ENCODE measurements around the gene PCDHGA2.
A peak's percentile ranks its signal among the peaks of the same experiment; 100 is the strongest.
"Not testable (repeated sequence)": the region's sequence is repeated elsewhere in the genome, so short reads cannot be mapped to it uniquely, and the experiment has no call there.

PCDHGA2 gene

DNA sequence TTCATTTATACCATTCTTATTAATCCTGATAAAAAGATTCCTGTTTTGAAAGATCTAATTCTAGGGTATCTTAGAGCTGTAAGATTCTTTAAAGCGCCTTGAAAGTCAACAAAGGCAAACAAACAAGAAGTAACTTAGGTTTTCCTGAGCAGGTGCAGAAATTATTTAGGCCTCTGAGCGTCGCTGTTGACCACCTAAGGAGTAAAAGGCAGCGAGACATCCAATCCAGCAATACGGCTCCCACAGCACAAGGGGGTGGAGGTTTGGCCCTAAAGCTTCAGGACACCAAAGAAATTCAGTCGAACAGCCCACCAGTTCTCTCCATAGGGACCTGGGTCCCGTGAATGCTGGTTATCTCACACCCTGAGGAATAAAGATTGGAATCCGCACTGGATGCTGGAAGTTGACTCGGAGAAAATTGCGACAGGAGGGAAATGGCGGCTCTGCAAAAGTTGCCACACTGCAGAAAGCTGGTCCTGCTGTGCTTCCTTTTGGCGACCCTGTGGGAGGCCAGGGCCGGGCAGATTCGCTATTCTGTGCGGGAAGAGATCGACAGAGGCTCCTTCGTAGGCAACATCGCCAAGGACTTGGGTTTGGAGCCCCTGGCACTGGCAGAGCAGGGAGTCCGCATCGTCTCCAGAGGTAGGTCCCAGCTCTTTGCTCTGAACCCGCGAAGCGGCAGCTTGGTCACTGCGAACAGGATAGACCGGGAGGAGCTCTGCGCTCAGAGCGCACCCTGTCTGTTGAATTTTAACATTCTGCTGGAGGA is at the start of gene PCDHGA2:
PCDHGA2 (plus strand) TSS at position 223 of the 769 bp plus-strand sequence.
- H3K4me1 Mint-ChIP-seq = no peaks in the 10 kb centered on the region
- H3K27ac Mint-ChIP-seq = no peak within 1 kb of the TSS
- ATAC-seq = no peak
- peaks cover 24% of the 10 kb centered on the region for H3K36me3 Mint-ChIP-seq (ENCODE audit: low read depth)
- peaks cover 85% of the 10 kb centered on the region for H3K27me3 Mint-ChIP-seq
- peaks cover 71% of the 10 kb centered on the region for H3K9me3 Mint-ChIP-seq
- no peak within 1 kb of the TSS for H3K4me3 Mint-ChIP-seq
- DNase-seq = no peak

DNA sequence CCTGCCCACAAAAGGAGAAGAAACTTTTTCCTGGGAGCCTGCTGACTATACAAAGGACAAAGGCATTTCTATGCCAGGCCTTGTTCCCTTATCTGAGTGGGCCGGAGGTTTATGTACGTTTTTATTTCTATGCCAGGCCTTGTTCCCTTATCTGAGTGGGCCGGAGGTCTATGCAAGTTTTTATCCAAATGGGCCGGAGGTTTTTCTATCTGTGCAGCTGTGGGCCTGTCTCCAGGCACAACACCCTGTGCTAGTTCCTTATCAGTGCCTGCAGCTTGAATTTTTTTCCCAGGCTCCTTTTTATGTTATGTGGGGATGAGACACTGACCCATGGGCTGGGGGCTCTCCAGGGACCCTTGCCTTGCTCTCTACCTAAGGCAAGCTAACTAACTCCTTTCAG is 40.2 kb upstream of the PCDHGA2 start:
- DNase-seq (no peak), ATAC-seq (no peak)
- Mint-ChIP-seq H3K9me3 (peaks cover 55% of the 10 kb centered on the region), H3K4me3 (no peak overlapping the region), H3K4me1 (no peaks in the 10 kb centered on the region), H3K27me3 (no peaks in the 10 kb centered on the region), H3K36me3 (ENCODE audit: low read depth) (peaks cover 38% of the 10 kb centered on the region), H3K27ac (no peak overlapping the region)

DNA sequence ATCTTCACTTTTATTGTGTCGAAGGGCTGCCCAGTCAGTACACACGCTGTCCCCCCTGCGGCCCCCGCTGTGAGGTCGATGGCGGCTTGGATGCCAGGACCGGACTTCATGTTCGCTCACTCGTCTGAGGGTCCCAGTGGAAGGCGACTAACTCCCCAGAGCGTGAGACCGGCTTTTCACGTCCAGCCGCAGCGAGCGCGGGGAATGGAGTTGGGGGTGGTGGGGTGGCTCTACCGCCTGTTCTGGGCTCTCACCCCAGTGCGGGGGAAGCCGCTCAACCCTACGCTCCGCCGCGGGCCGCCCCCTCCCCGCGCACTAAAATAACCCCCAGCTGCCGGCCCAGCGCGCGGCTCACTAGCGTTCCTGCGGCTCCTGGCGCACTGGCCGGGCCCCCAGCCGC is 34.8 kb upstream of the PCDHGA2 start, which contains the start of gene SLC25A2:
SLC25A2 (minus strand) TSS at position 294 of the 400 bp plus-strand sequence; CDS start at position 110, 184 bp downstream.
- H3K27me3 Mint-ChIP-seq = no peaks in the 10 kb centered on the region
- H3K36me3 Mint-ChIP-seq (ENCODE audit: low read depth) = peaks cover 37% of the 10 kb centered on the region
- no peaks in the 10 kb centered on the region for H3K4me1 Mint-ChIP-seq
- no peak for DNase-seq
- H3K9me3 Mint-ChIP-seq = peaks cover 60% of the 10 kb centered on the region
- ATAC-seq = no peak
- H3K4me3 Mint-ChIP-seq = no peak within 1 kb of the TSS
- H3K27ac Mint-ChIP-seq = no peak within 1 kb of the TSS

DNA sequence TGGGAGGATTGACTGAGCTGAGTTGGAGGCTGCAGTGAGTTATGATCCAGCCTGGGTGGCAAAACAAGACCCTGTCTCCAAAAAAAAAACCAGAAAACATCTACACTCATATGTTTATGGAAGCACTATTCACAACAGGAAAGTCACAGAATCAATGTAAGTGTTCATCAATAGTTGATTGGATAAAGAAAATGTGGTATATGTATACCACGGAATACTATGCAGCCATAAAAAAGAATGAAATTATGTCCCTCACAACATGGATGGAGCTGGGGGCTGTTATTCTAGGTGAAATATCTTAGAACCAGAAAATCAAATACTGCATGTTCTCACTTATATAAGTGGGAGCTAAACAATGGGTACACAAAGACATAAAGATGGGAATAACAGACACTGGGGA is 31.9 kb upstream of the PCDHGA2 start:
- ATAC-seq (no peak), DNase-seq (no peak)
- H3K27me3 Mint-ChIP-seq = no peaks in the 10 kb centered on the region
- no peak overlapping the region for H3K4me3 Mint-ChIP-seq
- peaks cover 57% of the 10 kb centered on the region for H3K9me3 Mint-ChIP-seq
- H3K36me3 Mint-ChIP-seq (ENCODE audit: low read depth) = peaks cover 47% of the 10 kb centered on the region
- no peak overlapping the region for H3K27ac Mint-ChIP-seq
- no peaks in the 10 kb centered on the region for H3K4me1 Mint-ChIP-seq

DNA sequence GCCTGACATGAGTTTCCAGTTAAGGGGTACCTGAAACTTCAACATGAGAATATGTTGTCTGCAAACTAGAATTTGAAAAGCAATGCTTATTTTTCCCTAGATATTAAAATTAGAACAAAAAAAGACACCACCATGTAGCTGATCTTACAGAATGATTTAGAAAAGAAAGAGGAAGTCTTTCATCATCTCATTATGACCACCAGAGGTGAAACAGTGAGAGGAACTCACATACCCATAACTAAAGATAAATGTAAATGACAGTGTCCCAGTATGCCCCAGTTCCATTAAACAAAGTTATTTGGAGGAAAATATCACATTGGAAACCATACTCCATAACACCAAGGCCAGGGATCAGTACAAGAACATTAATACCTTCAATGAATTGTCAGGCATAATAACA is 24.8 kb upstream of the PCDHGA2 start:
- peaks cover 76% of the 10 kb centered on the region for H3K36me3 Mint-ChIP-seq (ENCODE audit: low read depth)
- no peak overlapping the region for H3K4me3 Mint-ChIP-seq
- no peak overlapping the region for H3K27ac Mint-ChIP-seq
- H3K9me3 Mint-ChIP-seq = peaks cover 64% of the 10 kb centered on the region
- peaks cover 8% of the 10 kb centered on the region for H3K4me1 Mint-ChIP-seq
- ATAC-seq (no peak), DNase-seq (no peak)
- no peaks in the 10 kb centered on the region for H3K27me3 Mint-ChIP-seq

DNA sequence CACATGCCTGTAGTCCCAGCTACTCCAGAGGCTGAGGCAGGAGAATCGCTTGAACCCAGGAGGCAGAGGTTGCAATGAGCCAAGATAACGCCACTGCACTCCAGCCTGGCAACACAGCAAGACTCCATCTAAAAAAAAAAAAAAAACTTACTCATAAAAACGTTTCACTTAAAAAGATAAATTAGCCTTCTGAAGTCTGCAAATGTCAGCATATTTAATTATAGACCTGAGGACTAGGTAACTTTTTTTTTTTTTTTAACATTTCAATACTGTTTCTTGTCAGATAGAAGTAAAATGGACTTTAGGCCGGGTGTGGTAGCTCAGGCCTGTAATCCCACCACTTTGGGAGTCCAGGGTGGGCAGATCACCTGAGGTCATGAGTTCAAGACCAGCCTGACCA is 21.6 kb upstream of the PCDHGA2 start:
- peaks cover 37% of the 10 kb centered on the region for H3K4me1 Mint-ChIP-seq
- not testable (repeated sequence) for ATAC-seq, H3K4me3 Mint-ChIP-seq, DNase-seq, H3K27me3 Mint-ChIP-seq, H3K27ac Mint-ChIP-seq
- peaks cover 87% of the 10 kb centered on the region for H3K36me3 Mint-ChIP-seq (ENCODE audit: low read depth)
- peaks cover 74% of the 10 kb centered on the region for H3K9me3 Mint-ChIP-seq

DNA sequence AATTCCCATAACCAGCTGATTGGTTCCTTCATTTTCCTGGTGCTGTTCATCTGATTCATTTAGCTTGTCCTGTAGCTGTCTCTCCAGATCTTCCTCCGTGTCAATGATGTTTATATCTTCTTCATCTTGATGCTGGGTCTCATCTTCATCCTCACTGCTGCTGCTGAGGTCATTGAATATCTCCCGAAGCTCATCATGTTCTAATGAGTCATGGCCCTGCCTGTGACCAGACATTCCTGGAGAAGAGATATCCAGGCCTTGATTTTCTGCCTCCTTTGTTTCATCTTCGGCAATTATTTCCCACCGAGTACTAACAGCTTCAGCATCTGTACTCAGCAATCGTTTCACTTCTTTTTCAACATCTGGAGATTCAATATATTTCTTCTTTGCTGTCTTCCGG is 19.4 kb upstream of the PCDHGA2 start:
- peaks cover 74% of the 10 kb centered on the region for H3K36me3 Mint-ChIP-seq (ENCODE audit: low read depth)
- H3K4me3 Mint-ChIP-seq = peak overlapping the region; percentile 95
- no peak for DNase-seq
- ATAC-seq = no peak
- peaks cover 41% of the 10 kb centered on the region for H3K4me1 Mint-ChIP-seq
- H3K9me3 Mint-ChIP-seq = peaks cover 63% of the 10 kb centered on the region
- peak overlapping the region; percentile 37 for H3K27ac Mint-ChIP-seq
- no peaks in the 10 kb centered on the region for H3K27me3 Mint-ChIP-seq

DNA sequence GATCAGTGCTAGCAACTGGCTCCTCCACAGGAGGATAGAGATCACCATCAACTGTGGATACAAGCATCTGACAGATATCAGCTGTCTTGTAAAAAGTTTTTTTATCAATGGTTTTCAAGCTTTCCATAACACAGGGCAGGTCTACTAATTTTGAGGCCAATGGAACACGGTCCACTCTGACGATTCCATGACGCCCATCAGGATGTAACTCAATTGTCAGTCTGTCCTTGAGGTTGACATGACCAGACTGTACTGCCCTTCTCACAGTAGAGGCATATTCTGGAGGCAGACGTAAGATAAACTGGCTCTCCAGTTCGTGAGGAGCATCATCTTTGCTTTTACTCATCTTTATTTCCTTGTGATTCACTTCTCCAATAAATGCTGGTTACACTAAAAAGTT is 18.9 kb upstream of the PCDHGA2 start:
- H3K4me1 Mint-ChIP-seq = peaks cover 41% of the 10 kb centered on the region
- DNase-seq = no peak
- peaks cover 62% of the 10 kb centered on the region for H3K9me3 Mint-ChIP-seq
- H3K4me3 Mint-ChIP-seq = peak overlapping the region; percentile 95
- H3K27me3 Mint-ChIP-seq = no peaks in the 10 kb centered on the region
- H3K36me3 Mint-ChIP-seq (ENCODE audit: low read depth) = peaks cover 71% of the 10 kb centered on the region
- no peak for ATAC-seq
- peak overlapping the region; percentile 97 for H3K27ac Mint-ChIP-seq

DNA sequence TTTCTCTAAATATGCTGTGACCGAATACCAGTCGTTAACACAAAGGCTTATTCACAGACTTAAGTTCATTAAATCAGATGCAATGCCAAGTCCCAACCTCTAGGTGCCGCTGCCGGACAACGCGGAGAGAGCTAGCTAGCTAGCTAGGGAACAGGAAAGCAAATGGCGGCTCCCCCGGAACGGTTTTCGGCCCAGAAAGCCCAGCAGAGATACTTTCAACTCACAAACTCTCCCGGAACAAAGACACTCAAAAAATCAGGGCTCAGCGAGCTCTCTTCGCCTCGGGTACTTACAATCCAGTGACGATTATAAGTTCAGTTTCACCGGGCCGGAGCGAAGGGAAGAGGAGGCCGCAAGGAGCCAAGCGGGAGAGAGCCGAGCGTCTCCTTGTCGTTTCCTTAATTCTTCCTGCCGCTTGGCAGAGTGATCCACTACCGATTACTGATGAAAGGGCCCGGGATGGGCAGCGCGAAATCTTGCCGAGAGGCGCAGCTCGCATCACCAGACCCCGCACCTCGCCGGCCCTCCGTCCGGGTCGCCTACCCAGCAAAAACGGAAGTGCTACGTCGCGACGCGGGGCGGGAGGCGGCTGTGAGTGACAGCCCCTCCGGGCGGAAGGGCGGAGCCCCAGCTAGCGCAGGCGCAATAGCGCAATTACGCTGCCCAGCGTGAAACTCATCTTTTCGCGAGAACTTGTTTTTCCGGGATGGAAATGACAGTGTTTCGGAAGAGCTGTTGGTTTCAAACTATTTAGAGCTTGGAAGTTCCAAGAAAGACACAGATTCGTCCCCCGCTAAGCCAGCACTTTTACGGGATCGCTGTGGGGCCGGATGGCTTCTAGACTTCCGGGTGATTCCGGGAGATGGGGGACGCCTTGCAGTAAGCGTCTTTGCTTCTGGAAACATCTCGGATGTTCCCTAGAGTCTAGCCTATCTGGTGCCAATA is 18.1 kb upstream of the PCDHGA2 start, which contains the start of gene TAF7:
TAF7 (minus strand) TSS at position 560 of the 945 bp plus-strand sequence. CDS start 740 bp downstream, outside the sequence.
- Mint-ChIP-seq H3K4me3 (peak within 1 kb of the TSS; percentile 95), H3K27ac (peak within 1 kb of the TSS; percentile 97), H3K36me3 (ENCODE audit: low read depth) (peaks cover 63% of the 10 kb centered on the region), H3K9me3 (peaks cover 55% of the 10 kb centered on the region), H3K4me1 (peaks cover 40% of the 10 kb centered on the region), H3K27me3 (no peaks in the 10 kb centered on the region)
- DNase-seq (peak; percentile 93), ATAC-seq (peak; percentile 96)

DNA sequence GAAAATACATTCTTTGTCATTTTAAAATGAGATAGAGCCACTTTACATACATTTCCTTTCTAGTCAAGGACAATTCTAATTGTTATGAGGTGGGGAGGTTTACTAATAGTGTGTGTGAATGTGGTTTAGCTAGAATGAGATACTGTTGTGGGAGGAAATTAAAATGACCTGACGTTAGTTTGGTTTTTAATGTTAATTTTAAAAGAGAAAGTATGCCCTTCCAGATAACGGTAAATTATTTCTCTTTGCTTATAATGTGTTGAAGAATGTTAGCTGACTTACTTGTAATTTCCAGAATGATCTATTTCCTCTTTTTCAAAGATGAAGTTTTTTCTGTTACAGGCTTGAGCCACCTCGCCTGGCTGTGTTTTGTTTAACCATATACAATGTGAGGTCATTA is 16.3 kb upstream of the PCDHGA2 start:
- peaks cover 59% of the 10 kb centered on the region for H3K9me3 Mint-ChIP-seq
- DNase-seq (no peak), ATAC-seq (no peak)
- H3K27ac Mint-ChIP-seq = no peak overlapping the region
- H3K4me1 Mint-ChIP-seq = peaks cover 43% of the 10 kb centered on the region
- peaks cover 9% of the 10 kb centered on the region for H3K27me3 Mint-ChIP-seq
- H3K36me3 Mint-ChIP-seq (ENCODE audit: low read depth) = peaks cover 52% of the 10 kb centered on the region
- H3K4me3 Mint-ChIP-seq = no peak overlapping the region

DNA sequence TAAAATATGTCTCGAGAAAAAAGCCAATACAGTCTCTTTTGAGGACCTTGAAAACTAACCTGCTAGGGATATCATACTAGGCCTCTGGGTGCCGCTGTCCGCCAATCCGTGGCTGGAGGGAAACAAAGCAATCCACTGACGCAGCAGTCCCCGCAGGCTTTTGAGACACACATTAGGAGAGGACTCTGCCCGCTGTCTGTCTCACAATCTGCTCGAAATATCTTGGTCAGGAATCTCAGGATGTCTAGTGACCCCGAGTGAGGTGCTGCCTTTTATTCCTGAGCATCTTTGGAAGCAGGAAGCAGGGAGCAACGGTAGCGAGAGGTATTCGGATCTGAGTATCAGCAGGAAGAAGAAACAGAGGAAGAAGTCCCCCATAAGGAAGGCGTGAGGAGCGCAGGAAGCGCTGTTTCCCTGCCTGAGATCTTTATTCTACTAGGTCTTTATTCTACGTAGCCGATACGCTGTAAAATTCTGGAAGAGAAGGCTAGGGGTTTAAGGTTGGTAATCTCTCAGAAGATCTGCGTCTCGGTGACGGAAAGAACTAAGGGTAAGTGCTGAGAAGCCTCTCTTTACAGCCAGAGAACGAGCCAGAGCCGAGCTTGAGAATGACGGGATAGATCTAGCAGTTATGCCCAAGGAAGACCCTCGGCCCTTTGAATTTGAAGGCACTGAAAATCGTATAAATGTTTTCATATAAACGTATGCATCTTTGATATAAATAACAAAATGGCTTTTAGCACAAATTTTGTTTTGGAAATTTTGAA is 12.3 kb upstream of the PCDHGA2 start:
- peak; percentile 61 for DNase-seq
- Mint-ChIP-seq H3K4me1 (peaks cover 14% of the 10 kb centered on the region), H3K27ac (peak overlapping the region; percentile 76)

DNA sequence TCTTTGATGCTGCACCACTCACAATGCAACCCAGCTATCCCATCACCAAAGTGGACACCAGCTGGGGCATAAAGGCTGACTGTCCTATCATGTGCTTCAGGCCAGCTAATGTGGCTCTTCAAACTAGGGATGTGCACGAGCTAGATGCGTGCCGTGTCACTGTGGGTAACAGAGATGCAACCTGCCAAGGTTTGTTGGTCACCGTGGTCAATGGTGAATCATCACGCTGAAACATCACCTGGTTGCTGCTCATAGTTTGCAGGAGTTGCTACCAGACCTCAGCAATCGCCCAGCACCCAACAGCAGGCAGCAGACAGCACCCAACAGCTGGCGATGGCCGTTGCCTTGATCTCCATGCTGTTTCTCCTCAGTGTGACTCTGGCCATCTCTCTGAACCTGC is 10.3 kb upstream of the PCDHGA2 start:
- ATAC-seq = no peak
- no peak overlapping the region for H3K4me3 Mint-ChIP-seq
- peaks cover 18% of the 10 kb centered on the region for H3K36me3 Mint-ChIP-seq (ENCODE audit: low read depth)
- DNase-seq = no peak
- peaks cover 5% of the 10 kb centered on the region for H3K4me1 Mint-ChIP-seq
- peaks cover 56% of the 10 kb centered on the region for H3K27me3 Mint-ChIP-seq
- H3K9me3 Mint-ChIP-seq = peaks cover 56% of the 10 kb centered on the region
- no peak overlapping the region for H3K27ac Mint-ChIP-seq

More for the DNA sequence above, 12.3 kb upstream of the PCDHGA2 start:
- Mint-ChIP-seq H3K4me3 (peak overlapping the region; percentile 85), H3K9me3 (peaks cover 58% of the 10 kb centered on the region), H3K27me3 (peaks cover 43% of the 10 kb centered on the region), H3K36me3 (ENCODE audit: low read depth) (peaks cover 25% of the 10 kb centered on the region)
- ATAC-seq = peak; percentile 87

DNA sequence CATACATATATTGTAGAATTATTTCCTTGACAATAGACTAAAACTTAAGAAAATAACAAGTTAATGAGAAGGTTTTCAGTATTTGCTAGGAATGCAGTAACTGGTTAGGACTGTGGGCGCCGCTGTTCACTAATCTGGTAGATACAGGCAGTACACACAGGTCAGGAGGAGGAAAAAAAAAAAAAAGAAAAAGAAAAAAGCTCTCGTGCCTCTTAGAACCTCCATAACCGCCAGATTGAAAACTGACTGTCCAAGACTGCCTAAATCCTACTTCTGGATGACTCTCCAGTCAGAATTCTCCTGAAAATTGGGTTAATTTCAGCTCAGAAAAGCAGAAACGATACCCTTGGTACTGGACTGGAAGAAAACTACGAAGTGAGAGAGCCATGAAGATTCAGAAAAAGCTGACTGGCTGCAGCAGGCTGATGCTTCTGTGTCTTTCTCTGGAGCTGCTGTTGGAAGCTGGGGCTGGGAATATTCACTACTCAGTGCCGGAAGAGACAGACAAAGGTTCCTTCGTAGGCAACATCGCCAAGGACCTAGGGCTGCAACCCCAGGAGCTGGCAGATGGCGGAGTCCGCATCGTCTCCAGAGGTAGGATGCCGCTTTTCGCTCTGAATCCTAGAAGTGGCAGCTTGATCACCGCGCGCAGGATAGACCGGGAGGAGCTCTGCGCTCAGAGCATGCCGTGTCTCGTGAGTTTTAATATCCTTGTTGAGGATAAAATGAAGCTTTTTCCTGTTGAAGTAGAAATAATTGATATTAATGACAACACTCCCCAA is 8.1 kb upstream of the PCDHGA2 start, which contains the start of gene PCDHGA1:
PCDHGA1 (plus strand) TSS at position 216 of the 782 bp plus-strand sequence.
- Mint-ChIP-seq H3K4me3 (no peak within 1 kb of the TSS), H3K36me3 (ENCODE audit: low read depth) (peaks cover 23% of the 10 kb centered on the region), H3K4me1 (peaks cover 5% of the 10 kb centered on the region), H3K27ac (no peak within 1 kb of the TSS), H3K27me3 (peaks cover 75% of the 10 kb centered on the region), H3K9me3 (peaks cover 72% of the 10 kb centered on the region)
- ATAC-seq (no peak), DNase-seq (no peak)
